Mesothelial cell of epicardium (in vitro differentiated cells): ENCODE data around the gene TBX2. TPM values are rescaled to one million over a fixed set of nuclear protein-coding genes. Genes with fewer than 3 reads are reported as not detected.
A peak's percentile ranks its signal among the peaks of the same experiment; 100 is the strongest.

ENCODE experiments used
- DNase-seq, 2 experiments: peaks; one replicate each; pipeline ENCODE4 v3.0.0; 2021; ENCODE audit warnings: low spot score in 2 of 2; ENCODE audit not compliant: unreplicated experiment in 2 of 2
- H3K27ac Mint-ChIP-seq: 2 replicates; pipeline ENCODE4 v1.8.0; 2021; ENCODE audit warnings: mixed read lengths
- H3K27me3 Mint-ChIP-seq: 2 replicates; pipeline ENCODE4 v1.8.0; 2021; ENCODE audit warnings: low read depth, mixed read lengths
- H3K36me3 Mint-ChIP-seq: 2 replicates; pipeline ENCODE4 v1.8.0; 2021; ENCODE audit warnings: mixed read lengths
- H3K4me1 Mint-ChIP-seq: 2 replicates; pipeline ENCODE4 v1.8.0; 2021; ENCODE audit warnings: mixed read lengths
- H3K4me3 Mint-ChIP-seq: 2 replicates; pipeline ENCODE4 v1.8.0; 2021; ENCODE audit warnings: mild to moderate bottlenecking, moderate library complexity, mixed read lengths
- H3K9me3 Mint-ChIP-seq: 2 replicates; pipeline ENCODE4 v1.8.0; 2021; ENCODE audit warnings: mixed read lengths
- CTCF ChIP-seq: fragments of 200-600 bp; sonication (generic); IDR thresholded peaks from one replicate; pipeline ENCODE4 v1.5.0; 2021; ENCODE audit warnings: antibody characterized with exemption; ENCODE audit not compliant: unreplicated experiment
- total RNA-seq: library from RNA; stranded (reverse); gene quantifications from 3 replicates; pipeline ENCODE4 v1.2.1, GENCODE V29; 2021

The TBX2 gene
- total RNA-seq = 164 to 176 TPM (median 173 TPM) in 3 replicates

GRCh38 chr17:61399131-61400065 lies at the start of gene TBX2:
Gene TBX2 (plus strand): TSS chr17:61399843. CDS start chr17:61400177, 334 bp downstream.
- Mint-ChIP-seq H3K27me3 (no peaks in the 10 kb centered on the region), H3K36me3 (peaks cover 22% of the 10 kb centered on the region), H3K4me1 (peaks cover 48% of the 10 kb centered on the region), H3K4me3 (peak within 1 kb of the TSS; percentile 86), H3K9me3 (no peaks in the 10 kb centered on the region), H3K27ac (peak within 1 kb of the TSS; percentile 99)
- peak; percentile 63 to 77 for DNase-seq
- no peak for TF ChIP-seq CTCF

- DNase-seq = no peak
- H3K27me3 Mint-ChIP-seq = no peaks in the 10 kb centered on the region
Observed at GRCh38 chr17:61351745-61352407, 47.8 kb upstream of the TBX2 start.

GRCh38 chr17:61352408-61352770 lies 47.3 kb upstream of the TBX2 start:
- H3K27ac Mint-ChIP-seq = peak overlapping the region; percentile 83
- peaks cover 31% of the 10 kb centered on the region for H3K4me1 Mint-ChIP-seq
- peaks cover 7% of the 10 kb centered on the region for H3K9me3 Mint-ChIP-seq
- H3K4me3 Mint-ChIP-seq = no peak overlapping the region
- no peak for TF ChIP-seq CTCF
- H3K36me3 Mint-ChIP-seq = peaks cover 5% of the 10 kb centered on the region
- DNase-seq = no peak
- no peaks in the 10 kb centered on the region for H3K27me3 Mint-ChIP-seq

More at GRCh38 chr17:61351745-61352407, 47.8 kb upstream of the TBX2 start:
- peaks cover 7% of the 10 kb centered on the region for H3K9me3 Mint-ChIP-seq
- H3K36me3 Mint-ChIP-seq = peaks cover 5% of the 10 kb centered on the region
- H3K4me3 Mint-ChIP-seq = no peak overlapping the region
- peaks cover 31% of the 10 kb centered on the region for H3K4me1 Mint-ChIP-seq
- H3K27ac Mint-ChIP-seq = peak overlapping the region; percentile 83
- no peak for TF ChIP-seq CTCF

- H3K4me1 Mint-ChIP-seq = peaks cover 31% of the 10 kb centered on the region
- peaks cover 5% of the 10 kb centered on the region for H3K36me3 Mint-ChIP-seq
- peaks cover 6% of the 10 kb centered on the region for H3K9me3 Mint-ChIP-seq
- no peaks in the 10 kb centered on the region for H3K27me3 Mint-ChIP-seq
- no peak for TF ChIP-seq CTCF
- H3K27ac Mint-ChIP-seq = peak overlapping the region; percentile 83
- no peak overlapping the region for H3K4me3 Mint-ChIP-seq
- no peak for DNase-seq
Observed at GRCh38 chr17:61352781-61353491, 46.7 kb upstream of the TBX2 start.

- Mint-ChIP-seq H3K9me3 (no peaks in the 10 kb centered on the region), H3K27ac (no peak overlapping the region), H3K27me3 (no peaks in the 10 kb centered on the region), H3K36me3 (no peaks in the 10 kb centered on the region), H3K4me3 (no peak overlapping the region), H3K4me1 (peaks cover 31% of the 10 kb centered on the region)
- no peak for TF ChIP-seq CTCF
- no peak for DNase-seq
Observed at GRCh38 chr17:61353615-61354014, 46.0 kb upstream of the TBX2 start.
